ENCODE results near the gene IQSEC1. TPM values are rescaled to one million over a fixed set of nuclear protein-coding genes. Genes with fewer than 3 reads are reported as not detected.
A peak's percentile ranks its signal among the peaks of the same experiment; 100 is the strongest.

The IQSEC1 gene
- total and polyA plus RNA-seq, 9 of the 15 experiments (the other 6 are each of a cell fraction or from before 2014, with no cell fraction given) = 0.56 to 39.0 (median 6.8) TPM

DNA sequence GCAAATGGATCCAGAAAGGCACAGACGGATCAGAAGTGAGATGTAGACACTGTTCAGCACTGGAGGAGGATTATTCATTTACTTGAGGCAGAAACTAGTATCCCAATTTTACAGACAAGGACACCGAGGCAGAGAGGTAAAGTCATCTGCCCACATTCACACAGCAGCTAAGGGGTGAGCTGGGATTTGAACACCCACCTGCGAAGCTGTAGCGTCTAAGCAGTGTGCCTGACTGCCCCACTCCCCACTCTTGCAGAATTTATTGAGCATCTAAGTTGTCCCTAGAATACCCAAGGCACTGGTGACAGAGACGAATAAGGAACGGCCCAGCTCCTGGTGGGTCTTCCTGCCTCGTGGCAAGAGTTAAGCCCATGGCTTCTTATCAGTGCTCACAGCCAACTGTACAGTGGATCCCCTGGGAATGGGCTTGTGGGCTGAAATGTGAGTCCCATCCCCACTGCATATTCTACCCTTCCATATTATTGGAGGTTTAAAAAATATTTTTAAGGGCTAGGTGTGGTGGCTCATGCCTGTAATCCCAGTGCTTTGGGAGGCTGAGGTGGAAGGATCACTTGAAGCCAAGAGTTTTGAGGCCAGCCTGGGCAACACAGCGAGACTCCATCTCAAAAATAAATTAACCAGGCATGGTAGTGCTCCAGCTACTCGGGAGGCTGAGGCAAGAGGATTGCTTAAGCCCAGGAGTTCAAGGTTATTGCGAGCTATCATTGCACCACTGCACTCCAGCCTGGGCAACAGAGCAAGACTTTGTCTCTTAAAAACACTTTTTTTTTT, 77.6 kb downstream of the IQSEC1 start (continued):
- no peak; the same call in 1 of the 2 replicates for TF ChIP-seq TOE1 (IDR thresholded peaks at IDR 0.05; ENCODE audit: borderline replicate concordance)
- TF ChIP-seq TOE1 (CRISPR knock-in tag; IDR thresholded peaks at IDR 0.05; ENCODE audit: borderline replicate concordance, low read depth) = no peak
- TF ChIP-seq ZC3H8 (IDR thresholded peaks at IDR 0.05) = no peak
- TF ChIP-seq, protein P1, sequence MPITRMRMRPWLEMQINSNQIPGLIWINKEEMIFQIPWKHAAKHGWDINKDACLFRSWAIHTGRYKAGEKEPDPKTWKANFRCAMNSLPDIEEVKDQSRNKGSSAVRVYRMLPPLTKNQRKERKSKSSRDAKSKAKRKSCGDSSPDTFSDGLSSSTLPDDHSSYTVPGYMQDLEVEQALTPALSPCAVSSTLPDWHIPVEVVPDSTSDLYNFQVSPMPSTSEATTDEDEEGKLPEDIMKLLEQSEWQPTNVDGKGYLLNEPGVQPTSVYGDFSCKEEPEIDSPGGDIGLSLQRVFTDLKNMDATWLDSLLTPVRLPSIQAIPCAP (CRISPR knock-in tag; IDR thresholded peaks at IDR 0.05; ENCODE audit: borderline replicate concordance) = no peak
- no peak for TF ChIP-seq ZNF263 (CRISPR knock-in tag; IDR thresholded peaks at IDR 0.05; ENCODE audit: borderline replicate concordance)
- 0 out of 2 replicates have a peak, but pooled peaks have one; percentile 21 for TF ChIP-seq ZNF589 (CRISPR knock-in tag; IDR thresholded peaks at IDR 0.05; ENCODE audit: low read depth)
- TF ChIP-seq ZBTB43 (CRISPR knock-in tag; IDR thresholded peaks at IDR 0.05) = no peak; the same call in 1 of the 2 replicates
- no peak for TF ChIP-seq BHLHE40 (IDR thresholded peaks at IDR 0.05; ENCODE audit: low read length)
- no peak for TF ChIP-seq GATAD2A (IDR thresholded peaks at IDR 0.05)
- TF ChIP-seq ZNF224 (CRISPR knock-in tag; IDR thresholded peaks at IDR 0.05) = no peak
- no peak for TF ChIP-seq ZBTB9 (CRISPR knock-in tag; IDR thresholded peaks at IDR 0.05)
- TF ChIP-seq CLOCK (CRISPR knock-in tag; IDR thresholded peaks at IDR 0.05; ENCODE audit: borderline replicate concordance) = no peak
- TF ChIP-seq ZNF253 (CRISPR knock-in tag; conservative IDR thresholded peaks at IDR 0.05) = no peak
- TF ChIP-seq SREBF1 (IDR thresholded peaks at IDR 0.05; ENCODE audit: borderline replicate concordance, low read depth, low read length) = no peak
- peak; percentile 94 for TF ChIP-seq ZNF121 (CRISPR knock-in tag; conservative IDR thresholded peaks at IDR 0.05)
- peak; percentile 47 for TF ChIP-seq NCOR1 (IDR thresholded peaks at IDR 0.05)
- TF ChIP-seq MYC (IDR thresholded peaks at IDR 0.05; ENCODE audit: low read depth, low read length) = 0 out of 2 replicates have a peak, but pooled peaks have one; percentile 32
- TF ChIP-seq MYC (CRISPR knock-in tag; IDR thresholded peaks at IDR 0.05; ENCODE audit: borderline replicate concordance, low read depth) = no peak
- TF ChIP-seq RBM17 (IDR thresholded peaks at IDR 0.05; ENCODE audit: borderline replicate concordance, low read depth, low read length) = no peak
- no peak for TF ChIP-seq DEAF1 (CRISPR knock-in tag; IDR thresholded peaks at IDR 0.05)
- no peak for TF ChIP-seq MTA2 (IDR thresholded peaks at IDR 0.05; ENCODE audit: low read depth)
